ENCODE measurements around the gene ANKZF1. TPM values are rescaled to one million over a fixed set of nuclear protein-coding genes. Genes with fewer than 3 reads are reported as not detected.

The ANKZF1 gene
- total RNA-seq, 3 donors from 2014 or later (not counting 1 experiment from before 2014, with no cell fraction given), result 100 to 148 (median 117) TPM

DNA sequence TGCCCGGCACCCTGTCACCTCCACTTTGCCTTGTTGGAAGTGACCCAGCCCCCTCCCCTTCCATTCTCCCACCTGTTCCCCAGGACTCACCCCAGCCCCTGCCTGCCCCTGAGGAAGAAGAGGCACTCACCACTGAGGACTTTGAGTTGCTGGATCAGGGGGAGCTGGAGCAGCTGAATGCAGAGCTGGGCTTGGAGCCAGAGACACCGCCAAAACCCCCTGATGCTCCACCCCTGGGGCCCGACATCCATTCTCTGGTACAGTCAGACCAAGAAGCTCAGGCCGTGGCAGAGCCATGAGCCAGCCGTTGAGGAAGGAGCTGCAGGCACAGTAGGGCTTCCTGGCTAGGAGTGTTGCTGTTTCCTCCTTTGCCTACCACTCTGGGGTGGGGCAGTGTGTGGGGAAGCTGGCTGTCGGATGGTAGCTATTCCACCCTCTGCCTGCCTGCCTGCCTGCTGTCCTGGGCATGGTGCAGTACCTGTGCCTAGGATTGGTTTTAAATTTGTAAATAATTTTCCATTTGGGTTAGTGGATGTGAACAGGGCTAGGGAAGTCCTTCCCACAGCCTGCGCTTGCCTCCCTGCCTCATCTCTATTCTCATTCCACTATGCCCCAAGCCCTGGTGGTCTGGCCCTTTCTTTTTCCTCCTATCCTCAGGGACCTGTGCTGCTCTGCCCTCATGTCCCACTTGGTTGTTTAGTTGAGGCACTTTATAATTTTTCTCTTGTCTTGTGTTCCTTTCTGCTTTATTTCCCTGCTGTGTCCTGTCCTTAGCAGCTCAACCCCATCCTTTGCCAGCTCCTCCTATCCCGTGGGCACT lies 47.1 kb upstream of the ANKZF1 start:
- H3K36me3 ChIP-seq (ENCODE audit: control insufficient read depth, insufficient read depth, low read length), result peaks cover 53% of the 10 kb centered on the region
- intact Hi-C loops (cut with micrococcal nuclease), result no loop called here
- H3K27ac Mint-ChIP-seq, result peak overlapping the region; percentile 47 to 70
- H3K9me3 ChIP-seq (ENCODE audit: control insufficient read depth, insufficient read depth, low read length), result no peaks in the 10 kb centered on the region
- H3K4me1 ChIP-seq (ENCODE audit: control insufficient read depth, insufficient read depth, low read length), result peaks cover 20% of the 10 kb centered on the region
- no peaks in the 10 kb centered on the region for H3K9me3 Mint-ChIP-seq
- no peak for DNase-seq
- TF ChIP-seq, protein P1, sequence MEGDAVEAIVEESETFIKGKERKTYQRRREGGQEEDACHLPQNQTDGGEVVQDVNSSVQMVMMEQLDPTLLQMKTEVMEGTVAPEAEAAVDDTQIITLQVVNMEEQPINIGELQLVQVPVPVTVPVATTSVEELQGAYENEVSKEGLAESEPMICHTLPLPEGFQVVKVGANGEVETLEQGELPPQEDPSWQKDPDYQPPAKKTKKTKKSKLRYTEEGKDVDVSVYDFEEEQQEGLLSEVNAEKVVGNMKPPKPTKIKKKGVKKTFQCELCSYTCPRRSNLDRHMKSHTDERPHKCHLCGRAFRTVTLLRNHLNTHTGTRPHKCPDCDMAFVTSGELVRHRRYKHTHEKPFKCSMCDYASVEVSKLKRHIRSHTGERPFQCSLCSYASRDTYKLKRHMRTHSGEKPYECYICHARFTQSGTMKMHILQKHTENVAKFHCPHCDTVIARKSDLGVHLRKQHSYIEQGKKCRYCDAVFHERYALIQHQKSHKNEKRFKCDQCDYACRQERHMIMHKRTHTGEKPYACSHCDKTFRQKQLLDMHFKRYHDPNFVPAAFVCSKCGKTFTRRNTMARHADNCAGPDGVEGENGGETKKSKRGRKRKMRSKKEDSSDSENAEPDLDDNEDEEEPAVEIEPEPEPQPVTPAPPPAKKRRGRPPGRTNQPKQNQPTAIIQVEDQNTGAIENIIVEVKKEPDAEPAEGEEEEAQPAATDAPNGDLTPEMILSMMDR (IDR thresholded peaks at IDR 0.05), result no peak
- no peaks in the 10 kb centered on the region for H3K27me3 ChIP-seq (ENCODE audit: control insufficient read depth, insufficient read depth, low read length)
- 70% methylated on average over 7 of the region's 8 CpGs for WGBS (ENCODE audit: insufficient coverage)
- H3K4me1 Mint-ChIP-seq, result peaks cover 22 to 42% of the 10 kb centered on the region in 2 donors
- no peak overlapping the region for H3K4me3 Mint-ChIP-seq
- no peak for ATAC-seq
- no peaks in the 10 kb centered on the region for H3K27me3 Mint-ChIP-seq (ENCODE audit: low read depth in 2 of 2)
- H3K4me3 ChIP-seq (ENCODE audit: low read length), result no peak overlapping the region
- no peak overlapping the region for H3K27ac ChIP-seq (ENCODE audit: low read length)
- no peaks in the 10 kb centered on the region for H3K36me3 Mint-ChIP-seq

DNA sequence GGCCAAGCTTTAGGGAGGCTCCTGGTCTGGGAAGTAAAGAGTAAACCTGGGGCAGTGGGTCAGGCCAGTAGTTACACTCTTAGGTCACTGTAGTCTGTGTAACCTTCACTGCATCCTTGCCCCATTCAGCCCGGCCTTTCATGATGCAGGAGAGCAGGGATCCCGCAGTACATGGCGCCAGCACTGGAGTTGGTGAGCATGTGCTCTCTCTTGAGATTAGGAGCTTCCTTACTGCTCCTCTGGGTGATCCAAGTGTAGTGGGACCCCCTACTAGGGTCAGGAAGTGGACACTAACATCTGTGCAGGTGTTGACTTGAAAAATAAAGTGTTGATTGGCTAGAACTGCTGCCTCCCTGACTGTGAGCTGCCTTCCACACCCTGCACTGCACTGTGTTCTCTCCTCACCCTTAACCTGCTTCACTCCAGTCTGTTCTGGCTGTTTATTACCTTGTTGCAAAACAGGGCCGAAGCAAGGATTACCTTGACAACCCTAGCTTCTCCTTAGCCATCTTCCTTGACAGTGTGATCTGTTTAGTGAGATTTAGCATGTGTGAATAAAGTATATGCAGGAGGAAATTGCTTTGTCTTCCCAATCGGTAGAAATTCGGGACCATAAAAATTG lies 46.3 kb upstream of the ANKZF1 start:
- Mint-ChIP-seq H3K4me1 (peaks cover 19 to 39% of the 10 kb centered on the region in 2 donors), H3K36me3 (no peaks in the 10 kb centered on the region), H3K4me3 (no peak overlapping the region), H3K27ac (peak overlapping the region; percentile 47 to 70), H3K27me3 (ENCODE audit: low read depth in 2 of 2) (no peaks in the 10 kb centered on the region), H3K9me3 (no peaks in the 10 kb centered on the region)
- DNase-seq (no peak), ATAC-seq (no peak)
- 94% methylated on average over 5 of the region's 6 CpGs for WGBS (ENCODE audit: insufficient coverage)
- intact Hi-C loops (cut with micrococcal nuclease), result no loop called here
- Histone ChIP-seq H3K36me3 (ENCODE audit: control insufficient read depth, insufficient read depth, low read length) (peaks cover 53% of the 10 kb centered on the region), H3K4me1 (ENCODE audit: control insufficient read depth, insufficient read depth, low read length) (peaks cover 17% of the 10 kb centered on the region), H3K4me3 (ENCODE audit: low read length) (no peak overlapping the region), H3K9me3 (ENCODE audit: control insufficient read depth, insufficient read depth, low read length) (no peaks in the 10 kb centered on the region), H3K27ac (ENCODE audit: low read length) (no peak overlapping the region), H3K27me3 (ENCODE audit: control insufficient read depth, insufficient read depth, low read length) (no peaks in the 10 kb centered on the region)
- TF ChIP-seq, protein P1 (IDR thresholded peaks at IDR 0.05), result no peak

DNA sequence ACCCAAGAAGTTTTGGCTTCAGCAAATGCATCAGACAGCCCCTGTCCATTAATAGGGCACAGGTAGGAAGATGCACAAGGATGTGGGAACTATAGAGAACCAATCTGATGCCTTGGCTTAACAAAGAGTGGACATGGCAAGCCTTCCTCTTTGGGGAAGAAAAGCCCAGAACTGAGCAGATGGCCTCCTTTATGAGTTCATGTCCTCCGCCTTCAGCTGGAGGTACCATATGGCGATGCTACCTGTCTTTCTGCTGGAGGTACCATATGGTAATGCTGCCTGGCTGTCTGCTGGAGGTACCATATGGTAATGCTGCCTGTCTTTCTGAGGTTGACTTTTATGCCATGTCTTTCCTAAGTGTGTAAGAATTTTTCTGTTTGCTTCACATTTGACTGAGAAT lies 45.5 kb upstream of the ANKZF1 start:
- Histone ChIP-seq H3K27ac (ENCODE audit: low read length) (no peak overlapping the region), H3K36me3 (ENCODE audit: control insufficient read depth, insufficient read depth, low read length) (peaks cover 53% of the 10 kb centered on the region), H3K27me3 (ENCODE audit: control insufficient read depth, insufficient read depth, low read length) (no peaks in the 10 kb centered on the region), H3K4me1 (ENCODE audit: control insufficient read depth, insufficient read depth, low read length) (peaks cover 10% of the 10 kb centered on the region), H3K9me3 (ENCODE audit: control insufficient read depth, insufficient read depth, low read length) (no peaks in the 10 kb centered on the region), H3K4me3 (ENCODE audit: low read length) (no peak overlapping the region)
- H3K36me3 Mint-ChIP-seq, result no peaks in the 10 kb centered on the region
- H3K4me3 Mint-ChIP-seq, result no peak overlapping the region
- TF ChIP-seq, protein P1 (IDR thresholded peaks at IDR 0.05), result no peak
- peaks cover 12 to 32% of the 10 kb centered on the region in 2 donors for H3K4me1 Mint-ChIP-seq
- WGBS (ENCODE audit: insufficient coverage), result 94% methylated on average over 2 of the region's 2 CpGs
- no peaks in the 10 kb centered on the region for H3K9me3 Mint-ChIP-seq
- DNase-seq, result no peak
- peak overlapping the region in 1 of 2 donors; percentile 24 for H3K27ac Mint-ChIP-seq
- H3K27me3 Mint-ChIP-seq (ENCODE audit: low read depth in 2 of 2), result no peaks in the 10 kb centered on the region
- intact Hi-C loops (cut with micrococcal nuclease), result no loop called here
- ATAC-seq, result no peak
